ENCODE measurements around the gene CDC6. TPM values are rescaled to one million over a fixed set of nuclear protein-coding genes. Genes with fewer than 3 reads are reported as not detected.

CDC6 gene
- total RNA-seq, 2 experiments from 2014 or later = 105 to 171 TPM

DNA sequence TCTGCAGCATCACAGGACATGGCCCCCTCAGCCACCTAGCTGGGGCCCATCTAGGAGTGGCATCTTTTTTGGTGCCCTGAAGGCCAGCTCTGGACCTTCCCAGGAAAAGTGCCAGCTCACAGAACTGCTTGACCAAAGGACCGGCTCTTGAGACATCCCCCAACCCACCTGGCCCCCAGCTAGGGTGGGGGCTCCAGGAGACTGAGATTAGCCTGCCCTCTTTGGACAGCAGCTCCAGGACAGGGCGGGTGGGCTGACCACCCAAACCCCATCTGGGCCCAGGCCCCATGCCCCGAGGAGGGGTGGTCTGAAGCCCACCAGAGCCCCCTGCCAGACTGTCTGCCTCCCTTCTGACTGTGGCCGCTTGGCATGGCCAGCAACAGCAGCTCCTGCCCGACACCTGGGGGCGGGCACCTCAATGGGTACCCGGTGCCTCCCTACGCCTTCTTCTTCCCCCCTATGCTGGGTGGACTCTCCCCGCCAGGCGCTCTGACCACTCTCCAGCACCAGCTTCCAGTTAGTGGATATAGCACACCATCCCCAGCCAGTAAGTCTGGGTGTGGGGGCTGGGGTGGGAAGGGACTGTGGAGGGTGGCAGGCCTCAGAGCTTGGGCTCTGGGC lies 43.3 kb downstream of the CDC6 start:
- Mint-ChIP-seq H3K4me3 (peak overlapping the region; percentile 2), H3K27me3 (no peaks in the 10 kb centered on the region), H3K36me3 (ENCODE audit: low read depth) (peaks cover 34% of the 10 kb centered on the region), H3K4me1 (peaks cover 87% of the 10 kb centered on the region), H3K9me3 (ENCODE audit: low read depth) (no peaks in the 10 kb centered on the region), H3K27ac (peak overlapping the region; percentile 90)
- CTCF ChIA-PET = interaction anchor here (0.8 to 2.5 kb wide), 6 partner anchors 9 to 27 kb away, joined by 3 to 9 read pairs (median 5); no protein-coding TSS in a partner anchor
- POLR2A ChIA-PET = interaction anchor here (0.6 to 1.0 kb wide), 3 partner anchors 8 to 47 kb away, joined by 3 to 4 read pairs (median 3); no protein-coding TSS in a partner anchor
- no peak for DNase-seq
- ATAC-seq = no peak
- intact Hi-C loops (cut with DNase I, micrococcal nuclease) = no loop called here

DNA sequence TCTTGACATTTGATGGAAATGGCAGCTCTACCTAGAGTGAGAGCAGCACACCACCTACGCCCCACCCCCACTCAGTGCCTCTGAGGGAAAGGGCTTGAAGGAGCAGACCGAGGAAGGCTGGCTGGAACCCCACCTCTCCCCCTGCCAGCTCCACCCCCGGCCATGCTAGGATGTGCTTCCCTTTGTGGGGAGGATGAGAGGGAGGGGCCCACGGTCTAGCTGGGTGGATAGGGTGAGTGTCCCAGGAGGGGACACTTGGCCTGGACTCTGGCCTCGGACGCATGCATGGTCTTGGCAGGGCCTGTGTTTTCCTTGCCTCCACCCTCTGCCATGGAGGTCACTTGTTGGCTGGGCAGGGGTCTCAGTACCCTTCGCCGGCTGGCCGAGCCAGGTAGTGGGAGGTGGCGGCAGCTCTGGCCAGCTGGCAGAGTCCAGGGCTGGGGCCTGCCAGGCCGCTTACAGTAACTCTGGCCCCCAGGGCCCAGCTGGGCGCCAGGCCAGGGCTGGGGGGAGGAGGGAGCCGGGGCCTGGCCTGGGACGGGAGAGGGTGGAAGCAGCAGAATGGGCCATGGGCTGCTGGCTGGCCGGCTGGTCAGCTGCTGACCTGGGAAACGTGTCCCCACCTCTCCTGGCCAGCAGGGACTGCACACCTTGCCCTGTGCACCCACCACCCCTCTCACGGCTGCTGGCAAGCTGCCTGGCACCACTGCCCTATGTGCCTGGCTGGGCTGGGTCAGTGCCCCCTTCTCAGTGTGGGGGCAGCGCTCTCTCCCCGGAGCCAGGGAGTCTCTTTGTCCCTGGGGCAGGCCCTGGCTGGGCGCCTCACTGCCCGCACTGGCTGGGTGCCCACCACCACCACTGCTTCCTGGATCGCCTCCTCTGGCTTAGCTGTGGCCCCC lies 44.3 kb downstream of the CDC6 start:
- H3K9me3 Mint-ChIP-seq (ENCODE audit: low read depth) = no peaks in the 10 kb centered on the region
- H3K36me3 Mint-ChIP-seq (ENCODE audit: low read depth) = peaks cover 33% of the 10 kb centered on the region
- ATAC-seq = no peak
- ChIA-PET CTCF (interaction anchor here (0.6 to 1.6 kb wide), 7 partner anchors 8 to 142 kb away, joined by 3 to 6 read pairs (median 4); no protein-coding TSS in a partner anchor), POLR2A (interaction anchor here (0.6 kb wide), 2 partner anchors 22 to 218 kb away, joined by 3 to 4 read pairs; no protein-coding TSS in a partner anchor)
- DNase-seq = peak; percentile 51
- intact Hi-C loops (cut with DNase I, micrococcal nuclease) = no loop called here
- H3K27ac Mint-ChIP-seq = peak overlapping the region; percentile 84
- H3K4me3 Mint-ChIP-seq = no peak overlapping the region
- H3K27me3 Mint-ChIP-seq = no peaks in the 10 kb centered on the region
- peaks cover 79% of the 10 kb centered on the region for H3K4me1 Mint-ChIP-seq

DNA sequence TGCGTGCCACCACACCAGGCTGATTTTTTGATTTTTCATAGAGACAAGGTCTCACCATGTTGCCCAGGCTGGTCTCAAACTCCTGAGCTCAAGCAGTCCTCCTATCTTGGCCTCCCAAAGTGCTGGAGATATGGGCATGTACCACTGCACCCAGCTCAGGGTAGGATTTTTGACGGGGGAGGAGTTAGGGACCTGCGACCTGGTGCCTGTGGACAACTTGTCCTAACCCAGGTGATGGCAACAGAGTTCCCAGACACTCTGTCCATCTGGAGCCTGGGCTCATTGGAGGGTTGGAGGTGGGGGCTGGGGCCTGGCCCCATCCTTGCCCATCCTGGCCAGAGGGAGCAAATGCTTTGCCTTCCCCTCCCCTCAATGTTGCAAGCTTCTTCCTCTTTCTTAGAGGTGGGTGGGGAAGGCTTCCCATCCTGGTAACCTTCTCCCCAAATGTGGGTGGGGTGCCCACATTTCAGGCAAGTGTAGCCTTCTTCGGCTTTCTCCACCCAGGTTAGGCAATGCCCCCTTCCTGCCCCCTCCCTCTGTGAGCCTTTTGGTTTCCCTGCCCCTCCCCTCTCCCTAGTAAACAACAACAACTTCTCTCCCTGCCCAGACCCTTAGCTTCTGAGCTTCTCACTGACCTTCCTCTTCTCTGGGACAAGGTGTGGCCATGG lies 46.2 kb downstream of the CDC6 start:
- ATAC-seq (no peak), DNase-seq (no peak)
- peaks cover 27% of the 10 kb centered on the region for H3K36me3 Mint-ChIP-seq (ENCODE audit: low read depth)
- no peak overlapping the region for H3K4me3 Mint-ChIP-seq
- POLR2A ChIA-PET = interaction anchor here (0.6 kb wide), 1 partner anchor 873 kb away, joined by 3 read pairs; the partner anchor contains the start of gene CDK12
- H3K27ac Mint-ChIP-seq = peak overlapping the region; percentile 47
- no peaks in the 10 kb centered on the region for H3K9me3 Mint-ChIP-seq (ENCODE audit: low read depth)
- CTCF ChIA-PET = interaction anchor here (0.6 to 1.3 kb wide), 4 partner anchors 17 to 186 kb away, joined by 3 to 5 read pairs (median 4); no protein-coding TSS in a partner anchor
- H3K27me3 Mint-ChIP-seq = no peaks in the 10 kb centered on the region
- intact Hi-C loops (cut with DNase I, micrococcal nuclease) = no loop called here
- H3K4me1 Mint-ChIP-seq = peaks cover 75% of the 10 kb centered on the region

DNA sequence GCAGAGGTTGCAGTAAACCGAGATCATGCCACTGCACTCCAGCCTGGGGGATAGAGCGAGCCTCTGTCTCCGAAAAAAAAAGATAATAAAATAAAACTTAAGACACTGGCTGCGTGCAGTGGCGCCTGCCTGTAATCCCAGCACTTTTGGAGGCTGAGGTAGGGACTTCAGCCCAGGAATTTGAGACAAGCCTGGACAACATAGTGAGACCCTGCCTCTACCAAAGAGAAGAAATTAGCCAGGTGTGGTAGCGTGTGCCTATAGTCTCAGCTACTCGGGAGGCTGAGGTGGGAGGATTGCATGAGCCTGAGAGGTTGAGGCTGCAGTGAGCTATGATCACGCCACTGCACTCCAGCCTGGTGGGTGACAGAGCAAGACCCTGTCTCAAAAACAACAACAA lies 47.9 kb downstream of the CDC6 start:
- Mint-ChIP-seq H3K27me3 (no peaks in the 10 kb centered on the region), H3K4me3 (no peak overlapping the region), H3K4me1 (peaks cover 76% of the 10 kb centered on the region), H3K27ac (no peak overlapping the region), H3K9me3 (ENCODE audit: low read depth) (no peaks in the 10 kb centered on the region), H3K36me3 (ENCODE audit: low read depth) (peaks cover 26% of the 10 kb centered on the region)
- ChIA-PET CTCF (interaction anchor here (0.6 to 1.6 kb wide), 2 partner anchors 10 to 232 kb away, joined by 3 to 6 read pairs; no protein-coding TSS in a partner anchor), POLR2A (interaction anchor here (0.6 kb wide), 1 partner anchor 140 kb away, joined by 3 read pairs; no protein-coding TSS in a partner anchor)
- DNase-seq = no peak
- ATAC-seq = no peak
- intact Hi-C loops (cut with DNase I, micrococcal nuclease) = no loop called here

DNA sequence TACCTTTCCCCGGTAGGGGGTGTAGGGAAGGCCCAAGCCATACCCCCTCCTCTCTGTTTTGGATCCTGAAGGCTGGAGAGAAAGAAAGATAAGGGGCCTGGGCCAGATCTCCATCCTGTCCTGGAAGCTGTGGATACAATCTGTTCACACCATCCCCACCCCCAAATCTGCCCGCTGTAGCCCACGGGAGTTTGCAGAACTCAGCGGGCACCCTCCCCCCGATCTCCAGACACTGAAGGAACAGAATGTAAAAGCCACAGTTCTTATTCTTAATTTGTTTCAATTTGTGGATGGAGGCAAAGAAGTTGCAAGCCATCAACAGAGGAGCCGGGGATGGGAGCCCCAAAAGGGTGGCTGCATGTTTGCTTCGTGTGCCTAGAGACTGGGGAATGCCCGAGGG lies 49.7 kb downstream of the CDC6 start:
- ChIA-PET POLR2A (no interaction called here), CTCF (no interaction called here)
- Mint-ChIP-seq H3K9me3 (ENCODE audit: low read depth) (no peaks in the 10 kb centered on the region), H3K36me3 (ENCODE audit: low read depth) (peaks cover 15% of the 10 kb centered on the region), H3K4me1 (peaks cover 68% of the 10 kb centered on the region), H3K27me3 (no peaks in the 10 kb centered on the region), H3K4me3 (no peak overlapping the region), H3K27ac (peak overlapping the region; percentile 79)
- intact Hi-C loops (cut with DNase I, micrococcal nuclease) = no loop called here
- DNase-seq (no peak), ATAC-seq (no peak)

DNA sequence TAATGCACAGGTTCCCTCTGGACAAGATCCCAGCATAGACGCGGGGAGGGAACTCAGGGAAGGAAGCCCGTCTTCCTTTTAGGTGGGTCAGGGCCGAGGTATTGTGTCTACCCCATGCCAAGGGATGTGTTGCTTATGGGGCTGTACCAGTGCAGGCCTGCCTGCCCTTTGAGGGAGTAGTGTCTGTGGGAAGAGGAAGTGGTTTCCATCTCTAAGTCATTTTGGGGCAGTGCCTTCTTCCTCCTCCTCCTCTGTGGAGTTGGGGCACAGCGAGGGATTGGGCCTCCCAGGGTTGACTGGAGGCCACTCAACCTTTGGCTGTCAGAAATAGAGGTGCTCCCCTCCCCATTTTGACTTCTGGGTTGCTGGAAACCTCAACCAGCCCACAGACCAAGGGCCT lies 50.4 kb downstream of the CDC6 start:
- ATAC-seq (peak; percentile 16), DNase-seq (no peak)
- POLR2A ChIA-PET = no interaction called here
- peaks cover 15% of the 10 kb centered on the region for H3K36me3 Mint-ChIP-seq (ENCODE audit: low read depth)
- no peak overlapping the region for H3K4me3 Mint-ChIP-seq
- peak overlapping the region; percentile 79 for H3K27ac Mint-ChIP-seq
- intact Hi-C loops (cut with DNase I, micrococcal nuclease) = no loop called here
- H3K9me3 Mint-ChIP-seq (ENCODE audit: low read depth) = no peaks in the 10 kb centered on the region
- H3K27me3 Mint-ChIP-seq = no peaks in the 10 kb centered on the region
- peaks cover 66% of the 10 kb centered on the region for H3K4me1 Mint-ChIP-seq
- CTCF ChIA-PET = interaction anchor here (0.7 to 2.0 kb wide), 3 partner anchors 14 to 278 kb away, joined by 3 to 11 read pairs (median 6); no protein-coding TSS in a partner anchor

DNA sequence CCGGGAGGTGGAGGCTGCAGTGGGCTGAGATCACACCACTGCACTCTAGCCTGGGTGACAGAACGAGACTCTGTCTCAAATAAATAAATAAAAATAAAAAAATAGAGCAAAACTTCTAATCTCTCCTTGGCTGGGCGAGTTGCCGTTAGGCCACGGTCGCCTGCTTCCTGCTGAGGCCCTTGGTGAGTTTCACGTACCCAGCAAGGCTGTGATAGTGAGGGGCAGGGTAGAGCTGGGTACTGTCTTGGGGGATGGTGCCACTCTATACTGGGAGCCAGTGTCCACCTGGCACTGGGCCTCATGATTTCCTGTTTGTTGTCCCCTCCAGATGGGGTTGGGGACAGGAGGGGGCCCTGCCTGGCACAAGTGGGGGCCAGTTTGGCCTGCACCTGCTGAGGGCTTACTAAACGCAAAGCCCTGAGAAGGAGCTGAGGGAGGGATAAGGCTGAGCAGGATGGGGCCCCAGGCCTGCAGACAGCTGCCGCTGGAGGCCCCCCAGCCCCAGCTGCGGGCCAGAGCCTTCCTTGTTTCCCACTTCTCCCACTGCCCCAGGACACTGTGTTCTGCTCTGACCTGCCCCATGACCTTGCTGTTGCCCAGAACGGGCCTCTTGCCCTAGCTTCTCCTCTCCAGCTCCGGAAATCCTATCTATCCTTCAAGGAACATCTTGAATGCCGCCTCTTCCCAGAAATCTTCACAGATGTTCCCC lies 51.4 kb downstream of the CDC6 start:
- POLR2A ChIA-PET = no interaction called here
- CTCF ChIA-PET = interaction anchor here (0.6 to 2.5 kb wide), 8 partner anchors 8 to 277 kb away, joined by 3 to 16 read pairs (median 5); no protein-coding TSS in a partner anchor
- intact Hi-C loops (cut with DNase I, micrococcal nuclease) = no loop called here
- Mint-ChIP-seq H3K4me1 (peaks cover 67% of the 10 kb centered on the region), H3K4me3 (no peak overlapping the region), H3K27me3 (no peaks in the 10 kb centered on the region), H3K36me3 (ENCODE audit: low read depth) (peaks cover 10% of the 10 kb centered on the region), H3K27ac (peak overlapping the region; percentile 55), H3K9me3 (ENCODE audit: low read depth) (no peaks in the 10 kb centered on the region)
- DNase-seq (no peak), ATAC-seq (no peak)

DNA sequence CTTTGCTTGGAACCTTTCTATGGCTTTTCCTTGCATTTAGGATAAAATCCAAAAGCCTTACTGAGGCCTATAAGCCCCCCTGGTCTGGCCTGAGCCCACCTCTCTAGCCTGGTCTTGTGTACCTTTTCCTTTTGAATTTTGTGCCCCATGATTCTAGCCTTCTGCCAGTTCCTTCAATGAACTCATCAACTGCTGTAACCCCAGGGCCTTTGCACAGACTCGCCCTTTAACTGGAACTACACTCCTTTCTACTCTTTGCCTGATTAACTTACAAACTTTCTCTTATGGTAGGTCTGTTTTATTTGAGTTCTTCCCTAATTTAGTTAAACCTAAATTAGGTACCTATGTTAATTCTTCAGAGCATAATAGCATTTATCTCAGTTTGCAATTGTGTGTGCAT lies 52.6 kb downstream of the CDC6 start:
- CTCF ChIA-PET = interaction anchor here (0.7 to 2.5 kb wide), 4 partner anchors 9 to 58 kb away, joined by 3 to 16 read pairs (median 6); no protein-coding TSS in a partner anchor
- Mint-ChIP-seq H3K27me3 (no peaks in the 10 kb centered on the region), H3K4me1 (peaks cover 66% of the 10 kb centered on the region), H3K9me3 (ENCODE audit: low read depth) (no peaks in the 10 kb centered on the region), H3K36me3 (ENCODE audit: low read depth) (peaks cover 9% of the 10 kb centered on the region), H3K4me3 (no peak overlapping the region), H3K27ac (peak overlapping the region; percentile 32)
- ATAC-seq (no peak), DNase-seq (no peak)
- POLR2A ChIA-PET = interaction anchor here (1.1 kb wide), 1 partner anchor 15 kb away, joined by 3 read pairs; no protein-coding TSS in a partner anchor
- intact Hi-C loops (cut with DNase I, micrococcal nuclease) = loop anchor here in 1 of 2 experiments (2.0 to 5.0 kb wide), 3 partner anchors 18 to 123 kb away; partner anchors contain the start of genes RARA and WIPF2

DNA sequence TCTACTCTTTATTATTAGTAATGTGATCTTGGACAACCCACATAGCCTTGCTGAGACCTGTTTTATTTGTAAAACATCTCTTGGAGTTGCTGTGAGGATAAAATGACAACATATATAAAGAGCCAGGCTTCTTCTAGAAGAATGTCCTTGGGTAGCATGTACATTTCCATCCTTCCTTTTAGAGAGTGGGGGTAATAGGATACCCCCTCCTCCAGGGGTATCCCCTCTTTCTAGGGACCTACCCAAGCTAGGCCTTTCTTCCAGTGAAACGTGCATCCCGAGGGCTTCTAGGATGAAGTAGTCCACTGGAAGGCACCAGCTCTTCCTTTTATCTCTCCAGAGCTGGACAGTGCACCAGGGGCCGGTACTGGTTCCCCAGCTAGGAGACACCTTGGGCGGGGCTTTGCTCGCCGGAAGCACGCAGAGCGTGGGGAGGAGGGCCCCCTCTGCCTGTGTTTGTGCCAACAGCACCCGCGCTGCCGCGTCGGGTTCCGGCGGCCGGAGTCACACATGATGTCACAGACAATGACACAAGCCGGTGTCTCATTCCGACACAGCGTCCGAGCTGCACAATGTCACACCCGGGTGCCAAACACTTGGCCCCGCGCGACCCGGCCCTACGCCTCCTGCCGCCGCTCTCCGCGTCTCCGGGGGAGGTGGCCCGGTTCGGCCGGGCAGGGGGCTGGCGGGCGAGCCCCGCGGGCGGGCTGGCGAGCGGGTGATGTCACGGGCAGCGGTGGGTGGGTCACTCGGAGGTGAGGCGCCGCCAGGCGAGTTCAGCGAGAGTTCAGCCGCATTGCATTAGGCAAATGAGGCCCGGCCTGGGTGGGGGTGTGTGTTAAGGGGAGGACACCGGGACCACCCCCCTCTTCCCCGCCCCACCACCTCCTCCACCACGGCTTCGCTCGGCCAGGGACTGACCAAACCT lies 53.5 kb downstream of the CDC6 start:
- H3K27me3 Mint-ChIP-seq = no peaks in the 10 kb centered on the region
- intact Hi-C loops (cut with DNase I, micrococcal nuclease) = loop anchor here (1.0 to 5.0 kb wide), 6 partner anchors 18 to 124 kb away; partner anchors contain the start of genes RARA (in 1 of the 2) and WIPF2 (in 1 of the 2)
- H3K36me3 Mint-ChIP-seq (ENCODE audit: low read depth) = peaks cover 9% of the 10 kb centered on the region
- ChIA-PET POLR2A (interaction anchor here (0.5 to 1.1 kb wide), 4 partner anchors 15 to 240 kb away, joined by 3 to 6 read pairs (median 3); no protein-coding TSS in a partner anchor), CTCF (interaction anchor here (0.7 to 2.5 kb wide), 7 partner anchors 10 to 59 kb away, joined by 3 to 16 read pairs (median 5); no protein-coding TSS in a partner anchor)
- DNase-seq (peak; percentile 93), ATAC-seq (peak; percentile 87)
- peaks cover 74% of the 10 kb centered on the region for H3K4me1 Mint-ChIP-seq
- peak overlapping the region; percentile 85 for H3K27ac Mint-ChIP-seq
- H3K4me3 Mint-ChIP-seq = peak overlapping the region; percentile 60
- no peaks in the 10 kb centered on the region for H3K9me3 Mint-ChIP-seq (ENCODE audit: low read depth)

All from activated CD4-positive, alpha-beta T cell treated with anti-CD3 and anti-CD28 coated beads for 36 hours (primary cell).